Measurements from ENCODE around the gene HDAC4.

HDAC4 gene

DNA sequence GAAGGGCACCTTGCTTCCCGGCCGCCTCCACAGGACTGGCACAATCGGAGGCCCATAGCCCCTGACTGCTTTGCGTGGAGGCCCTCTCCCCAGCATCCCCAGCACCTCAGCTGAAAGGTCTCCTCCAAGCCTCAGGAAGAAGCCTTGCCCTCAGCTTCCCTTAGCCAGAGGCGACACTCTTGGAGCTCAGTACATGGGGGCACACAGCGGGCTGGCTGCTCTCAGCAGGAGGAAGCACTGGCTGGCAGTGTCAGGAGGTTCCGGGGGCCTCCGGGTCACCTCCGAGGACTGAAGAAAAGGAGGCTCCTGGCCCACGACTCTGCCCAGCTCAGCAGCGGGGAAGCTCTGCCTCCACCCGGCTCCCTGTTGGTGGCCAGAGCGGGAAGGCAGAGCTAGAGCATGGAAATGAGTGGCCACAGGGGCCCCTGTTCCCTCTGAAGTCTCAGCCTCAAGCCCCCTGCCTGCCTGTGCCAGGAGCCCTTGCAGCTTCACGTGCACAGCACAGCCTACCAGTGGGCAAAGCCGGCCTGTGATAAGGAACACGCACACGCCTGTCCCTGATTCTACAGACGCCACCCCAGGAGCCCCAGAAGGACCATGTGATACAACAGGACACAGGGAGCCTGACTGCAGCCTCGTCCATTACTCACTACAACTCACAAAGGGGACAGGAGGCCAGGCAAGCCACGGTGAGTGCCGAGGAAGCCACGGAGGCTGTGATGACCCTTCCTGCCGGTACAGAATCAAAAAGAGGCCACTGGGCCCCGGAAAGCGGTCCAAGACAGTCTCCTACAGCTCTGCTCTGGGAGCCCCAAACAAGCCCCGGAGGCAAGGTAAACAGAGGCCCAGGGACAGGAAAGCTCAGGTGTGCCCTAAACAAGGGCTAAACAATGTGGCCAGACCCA is 15.5 kb downstream of the HDAC4 start:
- no peak for DNase-seq (ENCODE audit: low read depth in 2 of 2, low spot score in 1 of 2)

DNA sequence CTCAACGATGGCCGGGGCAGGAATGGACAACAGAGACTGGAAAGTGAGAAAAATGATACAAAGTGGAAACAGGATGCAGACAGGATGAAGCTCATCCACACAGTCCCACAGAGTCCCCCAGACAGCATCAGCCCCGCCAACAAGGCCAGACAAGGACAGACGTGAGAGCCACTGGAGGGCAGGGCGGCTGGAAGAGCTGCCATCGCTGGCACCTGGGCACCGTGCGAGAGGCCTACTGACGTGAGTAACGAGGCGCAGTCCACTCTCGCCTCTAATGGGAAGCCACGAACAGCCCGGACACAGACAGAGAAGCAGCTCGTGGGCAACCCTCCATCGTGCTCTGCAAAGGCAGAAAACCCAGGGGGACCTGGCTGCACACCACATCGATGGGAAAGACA is 17.1 kb downstream of the HDAC4 start:
- DNase-seq (ENCODE audit: low read depth in 2 of 2, low spot score in 1 of 2) = no peak

DNA sequence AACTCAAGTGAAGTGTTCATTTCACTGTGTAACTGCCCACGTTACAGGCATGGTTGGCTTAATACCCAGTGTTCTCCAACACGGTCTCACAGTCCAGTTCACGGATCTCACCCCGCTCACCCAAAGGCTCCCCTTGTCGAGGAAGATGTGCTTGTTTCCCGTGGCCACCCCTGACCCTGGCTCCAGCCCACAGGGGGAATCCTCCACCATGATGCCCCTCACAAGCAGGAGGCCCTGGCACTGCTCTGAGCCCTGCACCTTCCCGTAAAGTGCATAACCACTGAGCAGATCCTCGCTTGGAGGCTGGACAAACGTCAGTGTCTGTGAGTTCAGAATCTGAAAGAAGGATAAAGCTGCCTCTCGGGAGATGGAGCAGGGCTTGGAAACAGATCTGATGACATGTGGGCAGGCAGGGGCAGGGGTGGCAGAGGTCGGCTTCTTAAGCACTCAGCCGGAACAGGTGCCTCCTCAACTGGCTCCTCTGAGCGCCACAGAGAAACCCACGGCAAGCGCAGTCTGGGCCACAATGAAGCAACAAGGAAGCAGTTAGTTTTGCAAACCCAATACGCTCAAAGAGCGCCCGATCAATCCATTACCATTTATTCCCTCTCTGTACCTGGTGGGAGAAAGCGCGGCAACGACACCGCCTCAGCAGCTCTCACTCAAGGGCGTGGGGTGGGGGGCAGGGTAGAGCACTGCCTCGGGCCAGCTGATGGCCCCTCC is 17.6 kb downstream of the HDAC4 start:
- DNase-seq (ENCODE audit: low read depth in 2 of 2, low spot score in 1 of 2) = no peak

DNA sequence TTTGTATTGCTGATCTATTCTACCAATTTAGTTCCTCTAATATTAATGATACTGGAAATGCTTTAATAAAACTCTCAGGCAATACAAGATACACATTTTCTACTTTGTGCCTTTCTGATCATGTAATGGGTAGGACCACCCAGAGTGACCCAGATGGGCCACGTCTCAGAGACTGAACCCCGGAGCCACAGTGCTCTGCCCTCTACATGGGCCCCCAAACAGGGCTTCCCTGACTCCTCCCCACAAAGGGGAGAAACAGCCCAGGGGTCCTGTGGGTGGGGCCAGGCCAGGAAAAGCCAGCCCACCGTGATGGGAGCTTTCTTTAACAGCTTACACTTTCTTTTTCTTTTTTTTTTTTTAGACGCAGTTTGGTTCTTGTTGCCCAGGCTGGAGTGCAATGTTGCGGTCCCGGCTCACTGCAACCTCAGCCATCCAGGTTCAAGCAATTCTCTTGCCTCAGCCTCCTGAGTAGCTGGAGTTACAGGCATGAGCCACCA is 18.4 kb downstream of the HDAC4 start:
- no peak for DNase-seq (ENCODE audit: low read depth in 2 of 2, low spot score in 1 of 2)

DNA sequence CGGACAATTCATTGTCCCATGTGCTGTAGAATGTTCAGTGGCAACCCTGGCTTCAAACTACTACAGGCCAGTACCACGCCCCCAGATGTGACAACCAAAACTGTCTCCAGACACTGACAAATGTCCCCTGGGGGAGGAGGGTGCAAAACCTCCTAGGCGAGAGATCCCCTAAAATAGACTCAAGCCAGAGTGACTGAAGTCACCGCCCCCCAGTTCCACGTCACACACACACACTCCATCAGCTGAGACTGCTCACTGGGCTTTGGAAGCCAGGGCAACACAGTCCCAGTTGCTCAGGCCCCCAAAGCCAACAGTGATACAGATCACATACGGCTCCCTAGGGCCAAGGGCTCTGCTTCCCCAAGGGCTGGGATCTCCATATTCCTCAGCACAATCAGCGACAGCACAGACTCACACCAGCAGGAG is 19.1 kb downstream of the HDAC4 start:
- DNase-seq (ENCODE audit: low read depth in 2 of 2, low spot score in 1 of 2) = no peak

DNA sequence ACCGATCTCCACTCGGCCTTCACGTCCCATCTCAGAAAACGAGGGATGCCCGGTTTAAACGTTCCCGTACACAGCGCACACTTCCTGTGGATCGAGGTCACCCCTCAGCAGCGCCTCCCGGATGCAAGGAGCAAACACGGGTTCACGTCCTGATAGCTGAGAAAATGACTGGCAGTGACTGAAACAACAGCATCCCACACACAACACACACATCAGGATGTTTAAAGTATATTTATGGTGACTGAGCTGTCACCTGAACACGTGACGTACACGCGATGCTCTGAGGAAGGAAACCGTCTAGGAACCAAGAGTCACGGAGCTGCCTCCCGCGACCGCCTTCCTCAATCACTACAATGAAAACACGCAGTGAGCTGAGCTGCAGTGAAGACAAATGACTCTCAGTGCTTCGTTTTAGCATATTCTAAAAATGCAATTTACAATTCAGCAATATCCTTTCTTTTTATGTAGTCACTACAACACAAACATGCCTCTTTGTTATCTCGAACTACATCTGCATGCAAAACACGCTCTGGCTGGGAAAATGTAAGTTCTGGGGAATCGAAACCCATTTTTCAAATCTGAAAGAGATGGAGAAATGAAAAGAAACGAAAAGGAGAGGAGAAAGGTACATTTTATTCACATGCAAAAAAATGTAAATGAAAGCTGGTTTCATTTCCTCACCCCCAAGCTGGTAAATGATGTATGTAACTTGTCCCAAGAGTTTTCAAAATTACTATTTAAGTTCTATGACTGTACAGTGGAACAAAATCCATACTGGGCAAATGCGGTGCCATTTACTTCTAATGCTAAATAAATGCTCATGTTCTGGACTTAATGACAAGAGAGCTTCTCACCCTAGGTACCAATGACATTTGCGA is 19.8 kb downstream of the HDAC4 start:
- peak in 1 of 2 donors; percentile 45 for DNase-seq (ENCODE audit: low read depth in 2 of 2, low spot score in 1 of 2)

DNA sequence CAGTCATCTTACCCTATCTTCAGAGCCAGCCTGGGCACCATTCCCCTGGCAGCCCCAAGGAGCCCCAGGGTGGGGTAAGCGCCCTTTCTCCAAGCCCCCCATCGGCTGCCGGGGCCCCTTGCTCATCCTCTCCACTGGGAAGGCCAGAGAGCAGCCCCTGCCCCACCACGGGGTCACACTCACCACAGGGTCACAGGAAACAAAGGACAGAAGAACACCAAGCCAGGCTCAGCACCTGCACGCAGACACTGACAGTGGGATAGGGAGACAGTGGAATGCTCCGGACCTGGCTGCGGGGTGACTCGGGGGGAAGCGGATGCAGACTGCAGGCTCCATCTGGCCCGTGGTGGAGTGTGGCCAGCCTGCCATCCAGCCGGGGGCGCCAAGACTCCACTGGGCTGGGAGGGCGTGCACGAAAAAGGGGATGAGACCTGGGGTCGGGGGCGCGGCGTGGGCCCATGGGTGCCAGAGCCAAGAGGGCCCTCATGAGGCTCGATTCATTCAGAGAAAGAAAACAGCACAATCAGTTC is 21.1 kb downstream of the HDAC4 start:
- DNase-seq (ENCODE audit: low read depth in 2 of 2, low spot score in 1 of 2) = no peak

DNA sequence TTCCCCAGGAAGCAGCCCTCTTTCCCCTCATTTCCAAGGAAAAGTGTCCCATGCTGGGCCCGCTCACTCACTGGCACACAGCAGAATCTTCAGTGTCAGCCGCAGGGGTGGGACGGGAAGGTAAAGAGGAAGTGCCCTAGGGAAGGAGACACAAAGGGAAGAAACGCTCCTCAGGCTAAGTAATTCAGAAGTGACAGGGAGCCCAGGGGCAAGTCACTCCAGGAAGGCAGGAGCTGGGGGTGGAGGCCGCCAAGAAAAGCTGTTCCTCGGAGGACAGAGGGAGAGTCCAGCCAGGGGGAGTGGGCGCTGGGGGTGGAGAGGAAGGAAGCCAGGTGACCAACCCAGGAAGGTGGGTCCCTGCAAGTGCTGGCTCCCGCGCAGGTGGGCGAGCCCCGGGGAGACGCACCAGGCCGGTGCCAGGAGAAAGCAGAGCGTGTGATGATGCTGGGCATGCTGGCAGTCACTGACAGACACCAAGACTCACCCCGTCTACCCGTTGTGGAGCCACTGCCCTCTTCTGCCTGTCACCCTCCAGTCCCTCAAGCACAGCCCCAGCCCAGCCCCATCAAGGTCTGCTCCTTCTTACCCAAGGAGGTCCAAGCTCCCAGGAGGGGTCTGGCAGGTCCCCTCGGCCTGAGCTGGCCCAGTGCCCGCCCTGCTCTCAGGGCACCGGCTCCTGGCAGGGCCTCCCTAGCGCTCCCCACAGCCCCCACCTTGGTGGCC is 21.7 kb downstream of the HDAC4 start:
- no peak for DNase-seq (ENCODE audit: low read depth in 2 of 2, low spot score in 1 of 2)

DNA sequence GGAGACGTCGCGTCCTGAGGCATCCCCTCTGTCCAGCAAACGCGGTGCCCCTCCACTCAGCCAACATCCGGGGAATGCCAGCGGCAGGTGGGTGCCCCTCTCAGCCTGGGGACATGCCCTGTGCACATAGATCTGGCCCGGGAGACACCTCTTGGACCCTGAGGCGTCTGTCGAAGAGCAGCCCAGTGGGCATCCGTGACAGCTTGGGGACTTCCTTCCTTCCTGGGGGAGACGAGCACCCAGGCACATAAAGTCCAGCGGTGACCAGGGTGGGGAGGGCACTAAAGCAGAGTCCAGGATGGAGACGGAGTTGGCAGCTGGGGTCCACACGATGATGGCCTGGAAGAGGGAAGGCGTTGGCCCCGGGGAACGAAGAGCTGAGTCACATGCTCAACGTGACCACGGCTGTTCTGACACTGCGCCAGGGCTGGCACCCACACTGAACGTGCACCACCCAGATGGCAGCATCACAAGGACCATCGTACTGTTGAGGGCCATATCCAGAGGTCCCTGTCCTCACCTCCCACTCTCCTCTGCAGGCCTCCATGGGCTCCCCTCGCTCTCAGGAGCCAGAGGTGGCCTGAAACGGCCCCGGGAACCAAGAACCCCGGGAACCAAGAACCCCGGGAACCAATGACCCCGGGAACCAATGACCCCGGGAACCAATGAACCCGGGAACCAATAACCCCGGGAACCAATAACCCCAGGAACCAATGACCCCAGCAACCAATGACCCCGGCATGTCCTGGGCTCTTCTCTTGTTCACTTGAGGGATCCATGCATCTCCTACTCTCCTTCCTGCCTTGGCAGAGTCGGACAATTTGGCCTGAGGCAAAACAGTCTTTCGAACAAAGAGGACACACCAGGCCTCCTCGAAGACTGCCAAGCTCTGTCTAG is 22.6 kb downstream of the HDAC4 start:
- no peak for DNase-seq (ENCODE audit: low read depth in 2 of 2, low spot score in 1 of 2)

DNA sequence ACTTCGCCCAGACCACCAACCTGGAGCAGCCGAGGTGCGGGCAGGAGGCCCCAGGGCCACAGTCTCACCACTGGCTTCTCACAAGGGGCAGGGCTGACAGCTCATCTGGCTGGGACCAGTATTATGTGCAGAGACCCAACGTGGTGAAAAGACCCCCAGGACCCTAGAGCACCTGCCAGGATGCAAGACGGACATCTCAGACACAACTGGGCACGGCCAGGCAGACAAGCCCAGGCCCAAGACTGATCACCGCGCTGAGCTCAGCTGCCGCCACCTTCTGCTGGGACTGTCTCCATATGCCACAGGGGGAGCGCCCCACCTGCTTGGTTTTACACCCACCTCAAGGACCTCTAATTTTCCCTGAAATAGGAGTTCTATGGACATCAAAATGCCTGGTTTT is 23.2 kb downstream of the HDAC4 start:
- DNase-seq (ENCODE audit: low read depth in 2 of 2, low spot score in 1 of 2) = no peak

DNA sequence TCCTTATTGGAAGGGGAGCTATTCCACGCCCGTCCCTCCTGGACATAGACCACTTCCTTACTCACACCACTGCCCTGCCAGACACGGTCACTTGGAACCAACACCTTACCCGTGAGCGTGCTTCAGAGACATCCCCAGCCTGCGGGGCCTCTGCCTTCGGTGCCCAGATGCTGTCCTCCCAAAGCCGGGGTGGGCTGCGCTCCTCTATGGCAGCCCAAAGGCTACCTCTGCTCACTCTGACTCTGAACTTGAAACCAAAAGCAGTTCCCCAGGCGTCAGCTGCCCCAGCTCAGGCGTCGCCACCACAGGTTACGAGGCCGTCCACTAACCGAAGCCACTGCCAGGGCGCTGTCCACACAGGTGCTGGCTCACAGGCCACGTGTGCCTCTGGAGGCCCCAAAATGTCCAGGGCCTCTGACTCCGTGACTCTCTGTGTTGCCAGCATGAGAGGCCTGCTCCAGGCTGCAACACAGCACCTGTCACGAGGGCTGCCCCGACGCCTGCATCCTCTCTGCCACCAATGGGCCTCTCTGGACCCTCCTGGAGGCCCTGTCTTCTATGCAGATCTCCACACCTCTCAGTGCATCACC is 23.8 kb downstream of the HDAC4 start:
- DNase-seq (ENCODE audit: low read depth in 2 of 2, low spot score in 1 of 2) = no peak

DNA sequence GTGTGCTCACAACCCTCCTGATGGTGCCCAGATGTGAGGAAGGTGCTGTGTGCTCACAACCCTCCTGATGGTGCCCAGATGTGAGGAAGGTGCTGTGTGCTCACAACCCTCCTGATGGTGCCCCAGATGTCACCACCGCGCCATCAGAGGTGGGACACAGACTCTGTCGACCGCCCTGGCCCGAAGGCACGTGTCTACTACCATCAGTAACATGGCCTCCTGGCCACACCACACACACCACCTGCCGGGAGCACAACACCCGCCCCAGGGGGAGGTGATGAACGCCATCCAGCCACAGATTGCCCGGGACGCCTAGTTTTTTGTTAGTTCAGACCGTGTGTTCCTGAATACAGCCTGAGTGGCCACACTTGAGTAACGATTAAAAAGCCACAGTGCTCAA is 24.5 kb downstream of the HDAC4 start:
- no peak for DNase-seq (ENCODE audit: low read depth in 2 of 2, low spot score in 1 of 2)

DNA sequence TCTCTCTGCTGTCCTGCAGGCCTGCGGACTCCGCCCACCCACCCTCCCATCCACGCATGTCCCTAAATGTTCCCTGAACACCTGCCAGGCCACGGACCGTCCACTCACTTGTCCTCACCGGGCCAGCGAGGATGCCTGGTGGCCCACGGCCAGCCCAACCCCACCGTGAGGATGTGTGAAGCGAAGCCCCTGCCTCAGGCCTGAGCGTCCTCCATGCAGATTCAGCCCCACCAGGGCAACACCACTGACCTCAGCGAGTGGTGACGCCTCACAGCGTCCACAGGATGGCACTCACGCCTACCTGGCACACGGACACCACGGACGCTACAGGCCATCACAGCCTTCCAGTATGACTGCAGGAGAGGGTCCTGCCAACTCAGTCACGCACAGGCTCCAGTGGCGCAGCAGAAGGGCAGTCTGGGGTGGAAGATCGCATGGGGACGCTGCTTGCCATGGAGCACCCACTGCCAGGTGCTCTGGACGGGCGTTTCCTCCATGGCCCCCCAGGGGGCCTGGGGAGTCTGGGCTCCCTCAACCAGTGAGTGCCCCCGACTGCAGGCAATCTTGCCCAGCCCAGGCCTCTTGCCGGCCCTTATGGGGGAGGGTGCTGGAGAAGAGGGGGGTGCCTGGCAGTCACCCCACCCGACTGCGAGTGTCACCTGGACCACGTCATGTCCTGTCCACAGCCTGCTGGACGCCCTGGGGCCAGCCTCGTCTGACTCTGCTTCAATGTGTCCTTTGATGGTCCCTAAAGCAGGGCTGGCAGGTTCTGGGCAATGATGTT is 25.4 kb downstream of the HDAC4 start:
- no peak for DNase-seq (ENCODE audit: low read depth in 2 of 2, low spot score in 1 of 2)

DNA sequence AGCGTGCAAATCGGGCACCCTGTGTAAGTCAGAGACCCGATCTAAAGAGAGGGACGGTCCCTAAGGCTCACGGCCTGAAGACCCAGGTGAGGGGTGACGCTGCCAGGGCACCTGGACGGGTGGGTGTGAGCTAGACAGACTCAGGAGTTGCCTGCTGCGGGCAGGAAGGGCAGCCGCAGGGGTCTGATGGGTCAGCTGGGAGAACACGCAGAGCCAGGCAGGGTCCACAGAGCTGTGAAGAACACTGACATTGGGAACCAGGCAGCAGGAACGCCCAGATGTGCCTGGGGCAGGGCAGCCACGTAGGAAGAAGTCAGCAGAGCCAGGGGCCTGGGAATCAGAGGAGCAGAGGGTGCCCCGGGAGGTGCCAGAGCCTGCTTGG is 25.9 kb downstream of the HDAC4 start:
- no peak for DNase-seq (ENCODE audit: low read depth in 2 of 2, low spot score in 1 of 2)

DNA sequence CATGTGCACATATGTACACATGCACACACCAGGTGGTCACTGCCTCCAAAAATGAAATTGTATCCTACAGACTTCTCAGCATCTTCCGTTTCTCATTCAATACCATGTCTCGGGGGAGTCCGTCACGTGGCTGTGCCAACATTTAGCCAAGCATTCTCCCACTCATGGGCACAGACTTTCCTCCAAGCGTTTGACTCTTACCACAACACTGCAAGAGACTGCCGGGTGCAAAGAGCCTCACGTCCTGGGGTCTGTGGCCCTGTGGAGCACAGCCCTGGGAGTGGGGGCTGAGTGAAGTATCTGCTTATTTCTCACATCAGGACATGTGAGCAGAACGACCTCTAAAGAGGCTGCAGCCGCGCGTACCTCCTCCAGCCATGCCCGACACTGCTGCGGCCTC is 28.0 kb downstream of the HDAC4 start:
- DNase-seq (ENCODE audit: low read depth in 2 of 2, low spot score in 1 of 2) = no peak

DNA sequence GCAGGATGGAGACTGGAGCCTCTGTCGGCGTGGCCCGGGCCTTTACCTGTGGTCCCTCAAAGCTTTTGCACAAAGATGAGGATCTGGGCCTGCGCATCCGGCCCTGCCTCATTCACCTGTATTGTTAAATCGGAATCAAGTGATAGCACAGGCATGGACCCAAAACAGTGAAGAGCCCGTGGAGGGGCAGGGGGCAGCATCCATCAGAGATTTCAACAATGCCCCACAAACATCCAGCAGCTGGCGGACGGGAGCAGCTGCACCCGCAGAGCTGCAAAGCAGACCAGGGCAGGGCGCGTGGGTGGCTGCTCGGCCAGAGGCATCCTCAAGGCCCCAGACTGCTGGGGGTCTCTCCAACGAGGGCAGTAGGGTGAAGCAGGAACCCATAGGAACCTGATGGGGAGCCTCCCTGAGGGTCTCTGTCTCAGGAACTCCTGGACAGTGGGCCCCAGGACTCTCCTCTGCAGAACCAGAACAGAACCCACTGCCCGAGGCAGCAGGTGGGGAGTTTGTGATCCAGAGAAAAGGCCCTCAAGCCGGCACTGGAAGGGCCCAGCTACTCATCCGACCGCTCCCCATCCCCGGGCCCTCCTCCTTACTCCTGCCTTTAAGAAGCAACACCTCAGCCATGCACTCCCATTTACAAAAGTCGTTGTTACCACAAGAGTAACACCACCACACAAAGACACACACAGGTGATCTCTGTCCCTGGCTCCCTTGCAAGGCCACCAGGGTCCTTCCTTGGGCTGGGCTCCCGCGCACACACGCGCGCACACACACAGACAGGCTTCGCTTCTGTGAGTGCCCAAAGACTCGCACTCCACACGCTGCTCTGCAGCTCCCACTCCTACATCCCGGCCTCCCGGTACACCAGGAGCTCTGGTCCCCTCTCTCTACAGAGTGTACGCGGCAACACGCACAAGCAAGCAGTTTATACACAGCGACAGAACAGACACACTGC is 28.8 kb downstream of the HDAC4 start:
- DNase-seq (ENCODE audit: low read depth in 2 of 2, low spot score in 1 of 2) = no peak
